Stimulated activated CD4-positive, alpha-beta T cell treated with anti-CD3 and anti-CD28 coated beads, Interleukin-15, amount 100 ng/mL, for 24 hours (primary cell): ENCODE measurements around the gene LGALS1.

Source experiments
- DNase-seq: peaks from one replicate; pipeline ENCODE4 v3.0.0-alpha.2; 2020

The LGALS1 gene

DNA sequence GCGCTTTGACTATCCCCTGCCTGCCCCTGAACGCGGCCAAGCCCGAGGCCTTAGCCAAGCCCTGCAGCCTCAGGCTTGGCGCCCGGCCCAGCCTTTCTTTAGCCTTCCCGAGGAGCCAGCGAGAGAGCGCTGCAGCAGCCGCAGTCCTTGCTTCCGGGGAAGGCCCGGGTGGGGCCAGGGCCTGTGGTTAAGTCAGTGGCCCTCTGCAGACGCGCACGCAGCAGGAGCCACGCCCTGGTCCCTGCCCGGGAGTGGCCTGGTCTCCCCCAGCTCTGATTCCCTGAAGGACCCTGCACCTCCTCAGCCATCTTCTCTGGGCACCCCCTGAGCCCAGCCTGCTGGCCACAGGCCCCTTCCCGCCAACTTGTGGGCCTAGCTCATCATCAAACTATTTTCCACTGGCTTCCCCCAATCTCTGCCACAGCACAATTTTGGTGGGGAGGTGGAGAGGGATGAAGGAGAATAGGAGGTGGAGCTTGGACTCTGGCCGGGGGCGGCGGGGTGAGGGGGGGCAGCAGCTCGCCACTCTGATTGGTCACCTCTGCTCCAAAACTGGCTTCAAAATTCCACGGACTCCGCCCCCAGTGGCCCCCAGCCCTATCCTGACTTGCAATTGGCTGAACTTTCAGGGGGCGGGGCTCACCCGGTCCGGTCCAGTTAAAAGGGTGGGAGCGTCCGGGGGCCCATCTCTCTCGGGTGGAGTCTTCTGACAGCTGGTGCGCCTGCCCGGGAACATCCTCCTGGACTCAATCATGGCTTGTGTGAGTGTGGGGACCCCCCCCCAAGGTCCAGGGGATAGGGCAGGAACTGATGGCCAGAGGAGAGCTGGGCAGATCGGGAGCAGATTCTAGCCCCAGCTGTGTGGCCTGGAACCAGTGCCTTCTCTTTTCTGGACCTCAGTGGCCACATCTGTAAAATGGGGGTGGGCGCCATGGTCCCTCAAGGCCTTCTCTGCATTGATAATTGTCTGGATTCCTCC is at the start of gene LGALS1:
LGALS1 (plus strand) TSS at position 686 of the 979 bp plus-strand sequence; CDS start at position 753, 67 bp downstream.
- peak; percentile 80 for DNase-seq

DNA sequence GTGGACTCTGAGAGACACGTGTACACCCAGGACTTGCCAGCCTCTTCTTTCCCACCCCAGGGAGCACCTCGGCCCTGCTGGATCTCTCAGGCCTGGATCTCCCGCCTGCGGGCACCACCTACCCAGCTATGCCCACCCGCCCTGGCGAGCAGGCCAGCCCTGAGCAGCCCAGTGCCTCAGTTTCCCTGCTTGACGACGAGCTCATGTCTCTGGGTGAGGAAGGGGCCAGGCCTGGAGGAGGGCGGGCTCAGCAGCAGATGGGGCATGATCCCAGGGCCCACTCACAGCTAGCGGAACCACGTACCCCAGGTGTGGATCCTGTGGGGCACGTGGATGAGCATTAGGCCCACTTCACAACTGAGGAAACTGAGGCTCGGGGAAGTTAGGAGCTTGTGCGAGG is 49.7 kb upstream of the LGALS1 start:
- DNase-seq, result no peak

DNA sequence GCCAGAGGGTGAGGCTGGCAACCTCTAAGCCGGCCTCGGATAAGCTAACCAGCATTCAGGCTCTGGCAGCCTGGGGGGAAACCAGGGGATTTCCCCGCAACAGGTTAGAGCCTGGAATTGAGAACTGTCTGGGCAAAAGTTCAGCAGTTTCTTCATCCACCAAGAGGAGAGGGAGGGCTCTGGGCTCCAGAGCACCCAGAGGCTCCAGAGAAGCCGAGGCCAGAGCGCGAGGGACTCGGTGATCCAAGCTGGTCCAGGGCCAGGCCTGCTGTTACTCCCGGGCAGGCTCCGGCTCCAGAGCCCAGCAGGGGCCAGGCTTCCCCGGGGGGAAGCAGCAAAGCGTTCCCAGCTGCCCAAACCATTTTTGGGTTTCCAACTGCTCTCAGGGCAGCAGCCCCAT is 49.3 kb upstream of the LGALS1 start:
- DNase-seq, result no peak

DNA sequence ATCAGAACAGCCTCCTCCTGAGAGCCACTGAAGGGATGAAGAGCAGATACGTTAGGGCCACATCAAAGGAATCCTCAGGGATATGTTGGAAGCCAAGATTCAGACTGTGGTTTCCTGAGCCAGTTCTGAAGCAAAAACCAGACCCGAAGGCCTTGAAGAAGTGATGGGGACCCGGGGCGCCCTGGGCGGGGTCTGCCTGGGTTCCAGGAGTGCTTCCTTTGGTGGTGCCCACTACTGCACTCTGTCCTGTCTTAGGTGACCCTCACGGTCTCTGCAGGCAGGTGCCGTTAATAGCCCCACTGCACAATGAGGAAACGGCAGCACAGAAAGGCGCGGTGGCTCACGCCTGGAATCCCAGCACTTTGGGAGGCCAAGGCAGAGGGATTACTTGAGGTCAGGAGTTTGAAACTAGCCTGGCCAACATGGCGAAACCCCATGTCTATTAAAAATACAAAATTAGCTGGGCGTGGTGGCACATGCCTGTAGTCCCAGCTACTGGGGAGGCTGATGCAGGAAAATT is 48.8 kb upstream of the LGALS1 start:
- no peak for DNase-seq

DNA sequence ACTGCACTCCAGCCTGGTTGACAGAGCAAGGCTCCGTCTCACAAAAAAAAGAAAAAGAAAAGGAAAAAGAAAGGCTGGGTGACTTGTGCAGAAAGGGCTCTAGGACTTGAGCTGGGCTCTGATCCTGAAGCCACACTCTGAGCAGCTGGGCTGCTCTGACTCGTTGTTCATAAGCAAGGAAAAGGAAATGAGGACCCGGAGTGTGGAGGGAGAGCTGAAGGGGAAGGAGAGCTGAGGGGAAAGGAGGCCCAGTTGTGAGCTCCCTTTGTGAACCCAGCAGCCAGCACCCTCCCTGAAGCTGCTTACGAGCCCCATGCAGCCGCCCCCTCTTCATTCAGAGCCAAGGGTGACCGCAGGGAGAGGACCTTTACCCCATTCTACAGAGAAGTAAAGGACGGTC is 48.3 kb upstream of the LGALS1 start:
- no peak for DNase-seq

DNA sequence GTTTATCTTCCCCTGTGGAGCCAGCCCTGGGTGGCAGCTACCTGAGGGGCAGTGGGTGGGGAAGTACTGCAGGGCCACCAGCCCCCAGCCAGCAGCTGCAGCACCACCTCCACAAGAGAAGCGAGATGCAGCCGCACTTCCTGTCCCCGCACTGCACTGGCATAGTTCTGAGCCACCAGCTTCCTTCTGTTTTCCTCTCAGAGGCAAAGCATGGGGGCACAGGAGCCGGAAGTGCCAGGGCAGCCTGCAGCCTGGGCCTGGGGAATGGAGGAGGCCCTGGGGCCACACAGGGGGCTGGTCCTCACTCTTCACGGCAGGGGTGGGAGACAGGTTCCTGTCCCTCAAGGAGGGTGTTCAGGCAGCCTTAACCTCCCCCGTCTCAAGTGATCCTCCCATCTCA is 47.9 kb upstream of the LGALS1 start:
- peak; percentile 62 for DNase-seq

DNA sequence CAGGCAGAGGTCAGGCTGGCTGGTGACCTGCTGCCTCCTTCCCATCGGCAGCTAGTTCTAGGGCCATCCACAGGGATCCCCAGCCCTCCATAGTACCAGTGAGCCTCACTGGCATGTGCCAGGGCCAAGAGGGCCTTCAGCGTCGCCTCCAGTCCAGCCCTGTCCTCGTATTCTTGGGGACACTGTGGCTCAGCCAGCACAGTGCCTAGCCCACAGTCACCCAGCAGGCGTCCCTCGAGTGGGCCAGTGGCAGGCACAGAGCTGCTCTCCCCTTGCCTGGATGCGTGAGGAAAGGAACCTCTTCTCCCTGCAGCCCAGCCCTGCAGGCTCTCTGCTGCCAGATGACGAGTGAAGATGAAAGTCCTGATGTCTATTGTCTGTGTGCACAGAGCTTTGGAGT is 46.6 kb upstream of the LGALS1 start:
- DNase-seq, result no peak

DNA sequence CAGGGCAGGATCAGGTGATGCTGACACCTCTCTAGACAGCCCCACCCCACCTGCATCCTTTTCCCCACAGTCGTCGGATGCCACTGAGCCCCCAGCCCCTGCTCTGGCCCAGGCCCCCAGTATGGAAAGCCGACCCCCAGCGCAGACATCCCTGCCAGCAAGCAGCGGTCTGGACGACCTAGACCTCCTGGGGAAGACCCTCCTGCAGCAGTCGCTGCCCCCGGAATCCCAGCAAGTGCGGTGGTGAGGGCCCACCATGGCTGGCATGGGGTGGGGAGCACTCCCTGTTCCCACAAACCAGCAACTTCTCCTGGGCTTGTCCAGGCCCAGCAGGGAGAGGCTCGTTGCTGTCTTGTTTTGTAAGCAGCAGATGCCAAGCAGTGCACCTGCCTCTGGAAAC is 45.5 kb upstream of the LGALS1 start:
- DNase-seq, result no peak

DNA sequence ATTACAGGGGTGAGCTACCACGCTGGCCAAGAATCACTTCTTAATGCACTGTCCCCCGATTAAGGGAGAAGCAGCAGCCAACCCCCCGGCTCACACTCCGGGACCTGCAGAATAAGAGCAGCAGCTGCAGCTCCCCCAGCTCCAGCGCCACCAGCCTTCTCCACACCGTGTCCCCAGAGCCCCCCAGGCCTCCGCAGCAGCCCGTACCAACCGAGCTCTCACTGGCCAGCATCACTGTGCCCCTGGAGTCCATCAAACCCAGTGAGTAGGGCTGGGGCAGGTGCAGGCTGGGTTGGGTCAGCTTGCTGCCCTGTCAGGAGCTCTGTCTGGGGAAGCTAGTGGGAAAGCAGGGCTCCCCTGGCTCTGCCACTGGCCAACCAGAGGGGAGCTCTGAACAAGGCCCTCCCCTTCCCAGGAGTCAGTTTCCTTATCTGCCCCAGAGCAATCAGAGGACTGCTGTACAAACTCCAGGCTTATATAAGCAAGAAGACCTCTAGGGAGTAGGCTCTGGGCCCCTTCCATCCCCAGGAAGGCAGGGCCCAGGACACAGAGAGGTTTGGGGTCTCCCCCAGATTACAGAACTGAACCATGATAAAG is 44.5 kb upstream of the LGALS1 start:
- DNase-seq, result no peak

DNA sequence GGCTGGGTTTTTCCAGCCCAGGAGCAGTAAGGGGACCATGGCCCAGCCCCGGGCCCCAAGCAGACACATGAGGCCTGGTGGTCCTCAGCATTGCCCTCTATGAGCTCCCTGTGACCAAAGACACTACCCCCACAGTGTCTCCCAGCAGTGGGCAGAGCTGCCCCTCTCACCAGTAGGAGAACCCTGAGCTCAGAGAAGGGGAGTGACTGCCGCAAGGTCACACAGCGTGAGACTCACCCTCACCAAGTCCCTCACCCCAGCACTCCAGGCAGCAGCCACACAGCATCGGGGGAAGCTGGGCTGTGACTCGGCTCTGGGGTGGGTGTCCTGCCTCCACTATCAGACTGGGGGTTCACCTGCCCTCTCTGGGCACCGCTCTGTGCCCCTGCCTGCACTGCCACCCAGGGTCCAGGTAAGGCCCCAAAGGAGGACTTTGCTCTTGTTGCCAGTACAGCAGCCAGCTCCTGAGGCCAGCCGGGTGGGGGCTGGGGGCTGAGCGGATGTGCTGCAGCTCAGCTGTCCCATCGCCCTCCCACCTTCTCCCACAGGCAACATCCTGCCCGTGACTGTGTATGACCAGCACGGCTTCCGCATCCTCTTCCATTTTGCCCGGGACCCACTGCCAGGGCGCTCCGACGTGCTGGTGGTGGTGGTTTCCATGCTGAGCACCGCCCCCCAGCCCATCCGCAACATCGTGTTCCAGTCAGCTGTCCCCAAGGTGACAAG is 43.8 kb upstream of the LGALS1 start:
- DNase-seq, result no peak

DNA sequence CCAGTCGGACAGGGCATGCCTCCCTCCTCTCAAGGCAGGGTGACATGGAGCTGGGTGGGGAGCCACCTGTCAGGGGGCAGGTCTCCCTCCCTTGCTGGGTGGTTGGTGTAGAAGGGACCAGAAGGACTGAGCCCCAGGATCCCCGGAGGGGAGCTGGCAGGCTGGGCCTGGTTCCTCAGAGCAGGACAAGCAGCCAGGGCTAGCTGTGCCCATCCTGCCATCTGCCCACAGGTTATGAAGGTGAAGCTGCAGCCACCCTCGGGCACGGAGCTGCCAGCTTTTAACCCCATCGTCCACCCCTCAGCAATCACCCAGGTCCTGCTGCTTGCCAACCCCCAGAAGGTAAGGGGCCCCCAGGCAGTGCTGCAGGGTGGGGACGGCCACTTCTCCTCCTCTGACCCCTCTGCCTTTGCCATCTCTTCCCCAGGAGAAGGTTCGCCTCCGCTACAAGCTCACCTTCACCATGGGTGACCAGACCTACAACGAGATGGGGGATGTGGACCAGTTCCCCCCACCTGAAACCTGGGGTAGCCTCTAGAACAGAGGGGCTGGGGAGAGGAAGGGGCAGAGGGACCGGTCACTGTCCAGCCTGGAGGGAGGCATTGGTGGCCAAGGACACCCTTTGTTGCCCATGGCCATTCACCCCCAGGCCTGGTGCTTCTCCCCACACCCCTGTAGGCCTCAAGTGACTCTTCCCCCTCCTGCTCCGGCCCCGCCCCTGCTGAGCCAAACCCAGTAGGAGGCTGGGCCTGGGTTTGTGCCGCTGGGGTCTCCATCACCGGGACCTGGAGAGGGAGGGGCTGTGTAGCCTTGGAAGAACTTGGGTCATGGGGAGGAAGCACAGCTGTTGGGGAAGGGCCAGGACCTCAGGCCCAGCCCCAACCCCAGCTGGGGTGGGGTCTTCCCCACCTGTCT is 43.0 kb upstream of the LGALS1 start:
- no peak for DNase-seq

DNA sequence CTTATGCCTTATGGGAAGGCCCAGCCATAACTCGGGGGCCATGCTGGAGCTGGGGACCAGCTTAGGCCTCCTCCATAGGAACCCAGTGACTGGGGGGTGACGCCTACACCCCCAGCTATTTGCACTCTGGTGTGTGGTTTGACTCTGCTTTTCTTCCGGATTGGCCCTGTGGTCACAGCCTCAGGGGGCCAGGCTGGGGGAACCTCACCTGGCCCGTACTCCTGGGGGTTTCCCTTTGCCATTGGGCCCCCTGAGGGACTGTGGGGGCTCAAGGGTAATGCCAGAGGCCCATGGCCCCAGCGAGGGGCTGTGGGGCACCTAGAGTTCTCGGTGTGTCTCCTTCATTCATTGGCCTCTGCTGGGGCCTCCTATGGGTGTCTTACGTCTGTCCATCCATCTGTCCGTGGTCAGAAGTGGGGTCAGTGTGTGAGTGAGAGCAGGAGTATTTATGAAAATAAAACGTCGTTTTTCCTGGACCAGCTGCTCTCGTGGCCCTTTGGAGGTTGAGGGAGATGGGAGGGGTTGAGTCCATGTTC is 42.3 kb upstream of the LGALS1 start:
- peak; percentile 49 for DNase-seq

DNA sequence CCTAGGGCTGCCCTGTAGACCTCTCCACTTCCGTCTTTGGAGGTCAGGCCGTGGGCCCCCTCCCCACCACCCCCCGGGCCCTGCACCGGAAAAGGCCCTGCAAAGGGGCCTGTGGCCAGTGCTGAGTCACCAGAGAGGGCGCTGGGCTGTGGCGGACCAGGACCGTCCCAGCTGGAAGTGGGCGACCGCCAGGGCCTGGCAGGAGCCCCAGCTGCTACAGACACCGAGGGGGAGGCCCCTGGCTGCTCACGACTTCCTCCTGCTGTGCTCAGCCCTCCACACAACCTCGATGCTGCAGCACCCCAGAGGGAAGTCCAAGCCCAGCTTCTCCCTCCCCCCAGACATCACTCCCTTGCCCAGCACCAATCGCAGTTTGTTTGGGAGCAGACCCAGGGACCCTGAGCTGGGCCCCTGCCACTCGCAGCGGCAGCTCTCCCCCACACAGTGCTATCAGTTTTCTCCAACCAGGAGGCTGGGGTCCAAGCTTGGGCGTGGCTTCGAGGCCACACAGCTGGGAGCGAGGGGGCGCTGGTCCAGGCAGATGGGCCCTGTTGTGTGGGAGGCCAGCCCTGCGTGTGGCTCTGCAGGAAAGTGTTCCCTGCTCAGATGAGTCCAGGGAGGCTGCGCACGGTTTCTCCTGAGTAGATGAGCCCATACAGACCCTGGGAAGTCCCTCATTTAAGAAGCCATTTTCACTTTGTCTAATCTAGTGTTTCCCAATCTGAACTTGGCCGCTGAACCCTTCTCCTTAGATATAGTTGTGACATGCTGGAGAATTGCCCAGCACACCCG is 41.6 kb upstream of the LGALS1 start:
- peak; percentile 76 for DNase-seq

DNA sequence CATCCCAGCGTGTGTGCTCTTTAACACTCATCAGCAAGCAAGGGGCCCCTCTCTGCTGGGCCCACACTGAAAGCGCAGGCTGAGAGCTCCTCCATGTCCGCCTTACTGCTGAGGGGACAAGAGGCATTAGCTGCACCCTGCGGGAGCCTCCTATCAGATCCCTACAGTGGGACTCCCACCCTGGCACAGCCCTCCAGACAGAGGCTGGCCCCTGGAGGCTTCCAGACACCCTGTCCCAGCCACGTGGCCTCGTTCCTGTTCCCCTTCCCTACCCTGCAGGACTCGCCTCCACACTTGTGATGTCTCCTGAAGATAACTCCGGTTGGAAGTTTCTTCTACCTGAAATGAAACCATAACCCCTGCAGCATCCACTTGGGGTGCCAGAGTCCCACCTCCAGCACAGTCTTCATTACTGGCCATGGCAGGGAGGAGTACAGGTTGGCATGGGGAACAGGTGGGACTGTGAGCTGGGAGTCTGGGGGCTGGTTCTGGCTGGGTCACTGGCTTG is 41.0 kb upstream of the LGALS1 start:
- DNase-seq, result no peak

DNA sequence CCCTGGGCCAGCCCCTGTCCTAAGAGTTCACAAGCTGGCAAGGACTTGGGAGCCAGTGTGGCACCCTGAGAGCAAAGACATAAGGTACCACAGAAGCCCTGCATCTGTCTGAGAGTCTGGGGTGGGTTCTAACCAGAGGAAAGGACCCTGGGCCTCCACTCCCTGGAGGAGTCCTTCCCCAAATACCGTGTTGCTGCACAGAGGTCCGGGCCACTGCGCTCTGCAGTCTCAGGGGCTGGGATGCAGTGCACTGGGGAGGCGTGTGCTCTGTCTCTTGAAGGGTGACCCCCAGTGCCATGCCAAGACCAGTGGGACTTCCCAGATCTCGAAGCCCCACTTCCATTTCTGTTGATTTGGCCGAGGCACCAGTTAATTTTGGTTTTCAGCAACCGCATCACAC is 40.3 kb upstream of the LGALS1 start:
- no peak for DNase-seq

DNA sequence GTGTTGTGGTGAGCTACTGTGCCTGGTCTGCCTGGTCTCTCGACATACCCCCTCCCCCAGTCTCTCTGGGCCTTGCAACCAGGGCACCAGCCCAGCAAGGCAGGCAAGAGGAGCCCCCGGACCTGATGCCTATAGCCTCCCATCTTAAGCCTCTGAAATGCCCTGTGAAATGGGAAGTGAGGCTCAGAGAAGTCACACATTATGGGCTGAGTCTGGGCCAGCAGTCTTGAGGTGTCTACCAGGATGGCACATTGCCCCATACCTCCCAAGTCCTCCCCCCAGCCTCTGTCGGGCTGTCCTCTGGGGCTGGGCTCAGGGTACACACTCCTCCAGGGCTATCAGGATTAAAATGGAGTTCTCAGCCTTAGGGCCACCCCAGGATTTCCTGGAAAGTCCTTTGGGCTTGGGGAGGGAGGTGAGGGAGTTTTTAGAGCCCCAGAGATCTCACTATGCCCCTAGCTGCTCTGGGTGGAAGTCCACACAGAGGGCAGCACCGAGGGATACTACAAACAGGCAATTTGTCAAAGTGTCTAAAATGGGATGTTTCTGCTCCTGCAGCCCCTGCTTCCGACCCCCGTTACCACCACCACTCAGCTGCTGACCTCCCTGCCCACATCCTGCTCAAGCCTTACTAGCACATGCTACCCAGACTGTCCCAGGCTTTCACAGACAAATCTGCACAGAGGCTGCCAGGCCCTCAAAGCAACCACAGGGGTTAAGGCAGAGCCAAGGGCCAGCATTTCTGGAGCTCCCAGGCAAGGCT is 39.1 kb upstream of the LGALS1 start:
- DNase-seq, result no peak

DNA sequence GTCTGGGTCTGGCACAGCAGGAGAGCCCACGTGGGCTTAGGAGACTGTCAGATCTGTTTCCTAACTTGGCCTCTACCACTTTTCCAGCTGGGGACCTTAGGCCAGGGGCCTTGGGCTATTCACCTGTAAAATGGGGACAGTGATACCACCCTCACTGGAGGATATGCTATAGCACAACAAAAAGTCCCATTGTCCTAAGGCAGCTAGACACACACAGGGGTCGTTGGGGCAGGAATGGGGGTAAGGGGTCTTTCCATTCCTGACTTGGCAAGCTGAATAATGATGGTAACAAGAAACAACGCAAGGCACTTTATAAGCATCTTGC is 38.5 kb upstream of the LGALS1 start:
- no peak for DNase-seq

DNA sequence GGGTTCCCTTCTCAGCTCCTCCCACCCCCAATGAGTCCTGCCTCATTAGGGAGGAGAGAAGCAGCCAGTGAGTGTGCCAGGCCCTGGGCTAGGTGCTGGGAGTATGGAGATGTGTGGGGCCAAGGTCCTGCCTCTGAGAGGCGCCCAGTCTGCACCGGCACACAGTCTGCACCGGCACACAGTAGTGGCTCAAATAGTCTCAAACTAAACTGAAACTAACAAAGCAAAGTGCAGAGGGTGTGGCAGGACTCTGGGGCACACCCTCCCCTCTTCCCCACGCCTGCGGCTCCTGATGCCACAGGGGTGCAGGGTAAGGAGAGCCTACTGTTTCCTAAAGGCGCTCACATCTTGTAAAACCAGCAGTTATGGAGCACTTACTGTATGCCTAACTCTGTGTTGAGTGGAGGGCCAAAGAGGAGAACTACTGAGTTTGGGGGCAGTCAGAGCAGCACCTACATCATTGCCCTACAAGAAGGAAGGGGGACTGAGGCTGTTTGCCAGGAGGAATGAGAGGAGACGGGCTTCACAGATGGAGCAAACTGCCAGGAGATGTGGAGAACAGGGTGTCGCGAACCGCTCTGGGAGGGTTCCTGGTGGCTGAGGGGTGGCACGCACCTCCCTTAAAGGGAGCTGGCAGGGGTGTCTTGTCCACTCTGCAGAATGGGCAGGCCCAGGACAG is 36.9 kb upstream of the LGALS1 start:
- DNase-seq, result no peak

DNA sequence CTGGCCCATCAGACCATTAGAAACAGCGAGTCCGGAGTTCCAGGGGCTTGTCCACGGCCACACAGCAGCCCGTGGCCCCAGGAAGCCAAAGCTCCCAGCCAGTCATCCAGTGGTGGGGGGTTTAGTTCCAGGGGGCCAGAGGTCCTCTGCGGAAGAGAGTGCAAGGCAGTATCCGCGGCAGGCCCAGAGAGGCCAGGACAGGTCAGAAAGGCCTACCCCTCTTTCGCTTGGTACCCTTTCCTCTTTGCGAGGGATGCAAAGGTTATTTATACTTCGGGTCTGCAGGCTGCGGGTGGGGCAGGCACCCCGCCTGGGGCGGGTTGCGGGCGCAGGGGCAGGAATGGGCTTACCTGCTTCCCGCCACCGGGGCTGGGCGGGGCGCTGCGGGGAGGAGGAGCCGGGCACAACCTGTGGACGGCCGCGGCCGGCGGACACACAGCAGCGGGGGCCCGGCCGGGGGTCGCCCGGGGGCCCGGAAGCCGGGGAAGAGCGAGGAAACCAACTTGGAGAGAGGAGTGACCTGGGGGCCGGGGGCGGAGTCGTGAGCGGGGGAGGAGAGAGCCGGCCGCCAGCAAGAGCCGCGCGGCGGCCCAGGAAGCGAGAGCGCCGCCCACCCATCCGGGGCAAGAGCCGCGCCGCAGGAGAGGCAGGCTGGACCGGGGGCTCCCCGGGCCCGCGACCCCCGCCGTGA is 36.2 kb upstream of the LGALS1 start, which contains the start of gene SH3BP1:
SH3BP1 (plus strand) TSS at position 600 of the 691 bp plus-strand sequence. CDS start 119 bp downstream, outside the sequence.
- DNase-seq, result peak; percentile 79
